DLD1 (cell line): ENCODE measurements around the gene LRBA.
"Not testable (repeated sequence)": the region's sequence is repeated elsewhere in the genome, so short reads cannot be mapped to it uniquely, and the experiment has no call there.

Source experiments
- in situ Hi-C: cut with HindIII; loops from 2 replicates; pipeline ENCODE4 v1.10.0; 2017; ENCODE audit warnings: low sequenced_read_pairs

Gene LRBA

GRCh38 chr4:150679765-150680343 is 335.2 kb downstream of the LRBA start:
- in situ Hi-C loops: no loop called here

GRCh38 chr4:150679018-150679764 is 335.9 kb downstream of the LRBA start:
- in situ Hi-C loops: no loop called here

- in situ Hi-C loops: no loop called here
Observed at GRCh38 chr4:150673793-150674192, 341.3 kb downstream of the LRBA start.

GRCh38 chr4:150668824-150669223 is 346.3 kb downstream of the LRBA start:
- in situ Hi-C loops: no loop called here

GRCh38 chr4:150664935-150665334 is 350.1 kb downstream of the LRBA start:
- in situ Hi-C loops: no loop called here

GRCh38 chr4:150662686-150663085 is 352.4 kb downstream of the LRBA start:
- in situ Hi-C loops: no loop called here

GRCh38 chr4:150661551-150661950 is 353.5 kb downstream of the LRBA start:
- in situ Hi-C loops: not testable (repeated sequence)

- in situ Hi-C loops: not testable (repeated sequence)
Observed at GRCh38 chr4:150658258-150658657, 356.8 kb downstream of the LRBA start.

GRCh38 chr4:150656891-150657290 is 358.2 kb downstream of the LRBA start:
- in situ Hi-C loops: no loop called here

- in situ Hi-C loops: no loop called here
Observed at GRCh38 chr4:150650751-150651150, 364.3 kb downstream of the LRBA start.

- in situ Hi-C loops: no loop called here
Observed at GRCh38 chr4:150648123-150648522, 367.0 kb downstream of the LRBA start.

GRCh38 chr4:150647008-150647407 is 368.1 kb downstream of the LRBA start:
- in situ Hi-C loops: no loop called here

GRCh38 chr4:150641612-150642011 is 373.5 kb downstream of the LRBA start:
- in situ Hi-C loops: no loop called here

GRCh38 chr4:150632639-150633038 is 382.4 kb downstream of the LRBA start:
- in situ Hi-C loops: no loop called here

- in situ Hi-C loops: no loop called here
Observed at GRCh38 chr4:150628073-150628472, 387.0 kb downstream of the LRBA start.

GRCh38 chr4:150625033-150625432 is 390.1 kb downstream of the LRBA start:
- in situ Hi-C loops: no loop called here

GRCh38 chr4:150624055-150624454 is 391.0 kb downstream of the LRBA start:
- in situ Hi-C loops: no loop called here

GRCh38 chr4:150619042-150619441 is 396.0 kb downstream of the LRBA start:
- in situ Hi-C loops: no loop called here

- in situ Hi-C loops: no loop called here
Observed at GRCh38 chr4:150609131-150609530, 406.0 kb downstream of the LRBA start.

- in situ Hi-C loops: no loop called here
Observed at GRCh38 chr4:150600812-150601445, 414.2 kb downstream of the LRBA start.

GRCh38 chr4:150599547-150599946 is 415.5 kb downstream of the LRBA start:
- in situ Hi-C loops: no loop called here

GRCh38 chr4:150598909-150599308 is 416.2 kb downstream of the LRBA start:
- in situ Hi-C loops: no loop called here
